Ureter (tissue), 1 donor: ENCODE measurements around the gene RPS2. TPM values are rescaled to one million over a fixed set of nuclear protein-coding genes. Genes with fewer than 3 reads are reported as not detected.

Source experiments
- DNase-seq: peaks from one replicate; pipeline ENCODE4 v3.0.0-alpha.2; 2020; ENCODE audit warnings: low spot score
- total RNA-seq: library from RNA; stranded (reverse); gene quantifications from one replicate; pipeline ENCODE4 v1.2.4, GENCODE V29; 2023
- donor health status: DM: yes; HTN: yes; CAD: no.

Gene RPS2
- total RNA-seq, 1 donor from 2014 or later, result 2,737 TPM

GRCh38 chr16:1981398-1981836 lies 16.8 kb upstream of the RPS2 start, which contains the start of gene NOXO1:
Gene NOXO1 (minus strand): TSS chr16:1981469. CDS start chr16:1981179, 290 bp downstream.
- no peak for DNase-seq

DNA sequence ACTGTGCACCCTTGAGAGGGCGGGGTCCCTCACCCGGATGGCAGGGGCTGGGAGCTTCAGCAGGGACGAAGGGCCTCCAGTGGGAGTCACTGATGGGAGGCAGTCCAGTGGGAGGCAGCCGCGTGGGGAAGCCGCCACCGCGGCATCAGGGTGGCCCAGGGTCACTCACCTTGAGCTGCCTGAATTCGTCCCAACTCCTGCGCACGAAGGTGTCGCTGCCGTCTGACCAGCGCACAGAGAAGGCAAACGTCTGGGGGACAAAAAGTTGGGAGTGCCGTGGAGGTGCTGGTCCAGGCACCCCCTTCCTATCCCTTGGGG lies 16.1 kb upstream of the RPS2 start:
- DNase-seq, result no peak

DNA sequence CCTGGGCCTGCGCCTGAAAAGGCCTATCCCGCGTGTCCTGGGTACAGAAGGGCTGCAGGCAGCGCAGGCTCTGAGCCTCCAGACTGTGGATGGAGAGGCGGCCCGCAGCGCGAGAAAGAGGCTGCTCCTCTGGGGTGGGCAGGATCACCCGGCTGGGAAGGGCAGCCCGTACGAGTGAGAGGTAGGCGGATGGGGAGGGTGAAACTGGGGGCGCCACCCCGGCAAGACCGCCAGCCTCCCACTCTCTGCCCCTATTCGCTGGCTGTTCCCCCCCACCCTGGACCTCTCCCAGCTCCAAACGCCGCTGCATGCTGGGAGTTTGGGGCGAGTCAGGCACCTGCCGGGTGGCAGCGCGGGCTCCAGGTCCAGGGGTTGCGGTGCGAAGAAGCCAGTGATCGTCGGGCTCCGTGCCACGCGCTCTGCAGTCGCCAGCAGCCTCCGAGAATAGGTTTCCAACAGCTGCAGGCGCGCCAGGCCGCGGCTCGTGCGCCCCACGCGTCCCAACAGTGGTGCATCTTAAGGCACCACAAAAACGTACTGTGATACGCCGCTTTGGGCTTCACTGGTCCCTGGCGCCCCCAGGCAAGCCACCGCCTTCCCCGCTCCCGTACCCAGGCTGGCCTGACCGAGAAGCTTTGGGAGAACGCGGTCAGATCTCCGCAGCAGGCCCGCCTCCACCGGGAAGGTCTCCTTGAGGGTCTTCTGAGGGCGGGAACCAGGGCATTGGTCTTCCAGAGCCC lies 15.6 kb upstream of the RPS2 start:
- DNase-seq, result no peak

DNA sequence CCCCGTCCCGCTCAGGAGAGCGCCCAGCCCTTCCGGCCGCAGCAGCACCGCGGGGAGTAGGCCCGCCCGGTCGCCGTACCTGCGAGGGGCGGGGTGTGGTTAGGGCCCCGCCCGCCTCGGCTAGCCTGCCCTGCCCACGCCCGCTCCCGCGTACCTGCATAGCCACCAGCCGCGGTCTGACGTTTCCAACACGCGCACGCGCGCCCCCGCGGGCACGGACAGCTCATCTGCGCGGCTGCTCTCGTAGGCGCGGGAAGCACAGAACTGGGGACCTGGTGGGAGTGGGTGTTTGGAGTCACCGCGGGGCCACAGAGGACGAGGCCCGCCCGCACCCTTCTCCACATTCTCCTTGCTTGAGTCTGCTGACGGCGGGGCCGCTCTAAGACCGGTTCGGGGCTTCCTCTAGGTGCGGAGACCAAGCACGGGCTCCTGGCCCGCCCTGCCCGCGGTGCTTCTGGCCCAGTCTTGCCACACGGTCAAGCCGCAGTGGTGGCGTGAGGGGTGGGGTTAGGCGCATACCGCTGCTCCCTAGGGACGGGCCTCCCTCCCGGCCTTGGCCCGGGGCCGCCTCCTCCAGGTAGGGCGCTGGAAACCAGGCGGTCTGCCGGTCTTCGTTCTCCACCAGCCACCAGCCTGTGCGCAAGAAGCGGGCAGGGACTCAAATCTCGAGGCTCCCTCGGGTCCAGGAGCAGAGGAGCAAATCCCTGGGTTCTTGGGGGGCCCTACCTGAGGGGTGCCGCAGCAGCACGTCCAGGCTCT lies 14.8 kb upstream of the RPS2 start:
- peak; percentile 80 for DNase-seq

DNA sequence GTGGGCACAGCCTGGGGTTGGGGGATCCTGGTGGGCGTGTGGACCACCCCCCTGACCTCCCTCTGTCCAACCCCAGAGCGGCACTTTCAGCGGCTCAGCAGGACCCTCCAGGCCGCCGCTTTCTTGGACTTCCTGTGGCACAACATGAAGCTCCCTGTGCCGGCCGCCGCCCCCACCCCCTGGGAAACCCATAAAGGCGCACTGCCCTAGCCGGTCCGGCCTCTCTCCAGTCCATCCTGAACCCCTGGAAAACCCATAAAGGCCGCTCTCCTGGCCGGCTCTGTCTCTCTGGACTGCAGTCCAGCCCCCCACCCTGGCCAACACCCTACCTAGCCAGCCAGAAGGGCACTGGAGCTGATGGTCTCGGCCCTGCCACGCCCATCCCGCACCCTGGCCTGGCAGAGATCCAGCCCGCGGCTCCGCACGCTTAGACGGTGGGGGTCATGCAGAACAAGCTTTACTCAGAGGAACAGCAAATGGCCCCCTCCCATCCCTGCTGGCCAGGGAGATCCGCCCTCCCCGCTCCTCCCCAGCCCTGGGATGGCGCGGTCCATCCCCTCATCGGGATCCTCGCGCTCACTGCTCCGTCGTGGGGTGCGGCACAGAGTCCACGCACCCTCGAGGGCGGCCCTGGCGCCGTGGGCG lies 14.0 kb upstream of the RPS2 start:
- no peak for DNase-seq

GRCh38 chr16:1977875-1978268 lies 13.2 kb upstream of the RPS2 start:
- DNase-seq, result no peak

GRCh38 chr16:1976951-1977874 lies 12.6 kb upstream of the RPS2 start:
- DNase-seq, result no peak

DNA sequence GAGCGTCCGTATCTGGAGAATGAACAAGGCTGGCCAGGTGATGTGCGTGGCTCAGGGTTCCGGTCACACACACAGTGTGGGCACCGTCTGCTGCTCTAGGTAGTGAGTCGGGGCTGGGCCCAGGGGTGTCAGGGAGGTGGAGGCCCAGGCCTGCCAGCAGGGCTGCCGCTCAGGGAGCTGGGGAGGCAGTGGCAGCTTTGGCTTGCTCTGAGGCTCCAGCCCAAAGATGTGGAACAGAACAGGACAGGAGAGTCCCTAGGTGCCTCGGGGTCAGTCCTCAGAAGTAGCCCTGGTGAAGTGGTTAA lies 11.5 kb upstream of the RPS2 start:
- no peak for DNase-seq

DNA sequence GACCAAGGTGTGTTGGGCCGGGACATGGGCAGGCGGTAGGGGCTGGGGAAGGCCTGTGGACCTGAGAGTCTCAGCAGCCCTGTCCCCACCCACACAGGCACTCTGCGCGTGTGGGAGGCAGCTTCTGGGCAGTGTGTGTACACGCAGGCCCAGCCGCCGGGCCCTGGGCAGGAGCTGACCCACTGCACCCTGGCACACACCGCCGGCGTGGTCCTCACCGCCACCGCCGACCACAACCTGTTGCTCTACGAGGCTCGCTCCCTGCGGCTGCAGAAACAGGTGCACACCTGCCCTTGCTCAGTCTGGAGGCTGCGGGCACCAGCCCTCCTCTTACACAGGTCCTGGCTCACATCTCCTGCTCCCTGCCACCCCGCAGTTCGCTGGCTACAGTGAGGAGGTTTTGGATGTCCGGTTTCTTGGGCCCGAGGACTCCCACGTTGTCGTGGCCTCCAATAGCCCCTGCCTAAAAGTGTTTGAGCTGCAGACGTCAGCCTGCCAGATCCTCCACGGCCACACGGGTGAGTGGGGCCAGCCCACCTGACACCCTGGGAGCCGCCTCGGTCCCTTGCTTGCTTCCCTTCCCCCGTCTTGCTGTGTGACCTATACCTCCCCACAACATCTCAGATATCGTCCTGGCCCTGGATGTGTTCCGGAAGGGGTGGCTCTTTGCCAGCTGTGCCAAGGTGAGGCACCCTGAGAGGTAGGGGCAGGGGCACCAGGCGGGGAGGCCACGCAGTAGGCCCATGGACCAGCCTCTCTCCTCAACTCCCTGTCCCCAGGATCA lies 11.0 kb upstream of the RPS2 start:
- DNase-seq, result no peak

DNA sequence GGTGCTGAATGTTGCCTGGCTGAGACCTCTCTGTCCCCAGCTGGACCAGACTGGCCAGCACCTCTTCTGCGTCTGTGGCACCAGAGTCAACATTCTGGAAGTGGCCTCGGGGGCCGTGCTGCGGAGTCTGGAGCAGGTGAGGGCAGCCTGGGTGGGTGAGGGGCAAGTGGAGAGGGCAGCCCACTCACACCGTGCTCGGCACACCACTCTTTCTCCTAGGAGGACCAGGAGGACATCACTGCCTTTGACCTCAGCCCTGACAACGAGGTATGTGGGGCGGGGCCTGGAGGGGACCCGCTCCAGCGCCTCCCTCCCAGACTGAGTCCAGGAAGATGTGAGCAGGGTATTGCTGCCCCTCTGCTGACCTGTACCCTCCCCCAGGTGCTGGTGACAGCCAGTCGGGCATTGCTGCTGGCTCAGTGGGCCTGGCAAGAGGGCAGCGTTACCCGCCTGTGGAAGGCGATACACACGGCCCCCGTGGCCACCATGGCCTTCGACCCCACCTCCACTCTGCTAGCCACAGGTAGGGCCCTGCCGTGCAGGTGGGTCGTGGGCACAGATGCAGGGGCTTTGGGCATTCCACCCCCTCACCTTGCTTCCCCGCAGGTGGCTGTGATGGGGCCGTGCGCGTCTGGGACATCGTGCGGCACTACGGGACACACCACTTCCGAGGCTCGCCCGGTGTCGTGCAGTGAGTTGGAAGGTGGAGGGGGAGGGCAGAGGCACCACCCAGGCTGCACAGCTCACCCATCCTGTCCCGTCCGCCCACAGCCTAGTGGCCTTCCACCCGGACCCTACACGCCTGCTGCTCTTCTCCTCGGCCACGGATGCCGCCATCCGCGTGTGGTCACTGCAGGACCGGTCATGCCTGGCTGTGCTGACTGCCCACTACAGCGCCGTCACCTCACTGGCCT lies 9.8 kb upstream of the RPS2 start:
- DNase-seq, result no peak

- no peak for DNase-seq
These were observed 9.0 kb upstream of the RPS2 start for GRCh38 chr16:1973461-1974156.

DNA sequence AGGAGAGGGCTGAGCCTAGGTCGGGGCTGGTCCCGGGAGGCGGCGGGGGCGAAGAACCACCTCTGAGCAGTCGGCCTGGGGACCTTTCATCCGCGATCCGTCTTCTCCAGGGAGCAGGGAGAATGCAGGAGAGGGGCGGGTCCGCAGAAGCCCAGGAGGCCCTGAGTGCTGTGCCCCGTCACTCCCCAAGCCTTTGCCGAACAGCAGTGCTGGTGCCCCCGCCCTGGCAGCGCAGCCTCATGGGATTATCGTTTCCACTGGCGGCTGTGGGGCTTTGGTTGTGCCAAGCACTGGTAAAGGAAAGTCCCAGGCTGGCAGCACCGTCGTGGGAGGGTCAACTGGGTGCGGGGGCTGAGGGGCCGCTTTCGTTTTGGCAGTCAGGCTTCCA lies 7.9 kb upstream of the RPS2 start:
- DNase-seq, result no peak

- peak; percentile 96 for DNase-seq
These were observed 7.3 kb upstream of the RPS2 start, which contains the start of gene TBL3 for GRCh38 chr16:1971796-1972489. Gene TBL3 (plus strand): TSS chr16:1972053. CDS start chr16:1972165, 112 bp downstream.

DNA sequence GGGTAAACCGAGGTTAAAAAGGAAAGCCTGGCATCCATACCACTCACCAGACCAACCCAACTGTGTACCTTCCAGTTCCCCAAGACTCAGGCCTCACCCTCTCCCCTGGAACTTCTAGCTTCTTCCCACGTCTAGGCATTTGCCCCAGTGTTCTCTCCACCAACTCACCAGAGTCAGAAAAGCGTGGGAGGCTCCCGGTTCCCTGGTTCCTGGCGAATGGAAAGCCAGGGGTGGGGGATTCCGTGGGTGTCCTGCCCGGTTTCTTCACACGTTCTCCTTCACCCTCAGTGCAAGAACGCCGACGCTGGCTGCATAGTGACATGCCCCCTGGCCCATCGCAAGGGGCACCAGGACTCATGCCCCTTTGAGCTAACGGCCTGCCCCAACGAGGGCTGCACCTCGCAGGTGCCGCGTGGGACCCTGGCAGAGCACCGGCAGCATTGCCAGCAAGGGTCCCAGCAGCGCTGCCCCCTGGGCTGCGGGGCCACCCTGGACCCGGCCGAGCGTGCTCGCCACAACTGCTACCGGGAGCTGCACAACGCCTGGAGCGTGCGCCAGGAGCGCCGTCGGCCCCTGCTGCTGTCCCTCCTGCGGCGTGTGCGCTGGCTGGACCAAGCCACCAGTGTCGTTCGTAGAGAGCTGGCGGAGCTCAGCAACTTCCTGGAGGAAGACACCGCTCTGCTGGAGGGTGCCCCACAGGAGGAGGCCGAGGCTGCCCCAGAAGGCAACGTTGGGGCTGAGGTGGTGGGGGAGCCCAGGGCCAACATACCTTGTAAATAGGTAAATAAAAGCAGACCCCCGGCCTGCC lies 3.7 kb upstream of the RPS2 start:
- DNase-seq, result no peak

DNA sequence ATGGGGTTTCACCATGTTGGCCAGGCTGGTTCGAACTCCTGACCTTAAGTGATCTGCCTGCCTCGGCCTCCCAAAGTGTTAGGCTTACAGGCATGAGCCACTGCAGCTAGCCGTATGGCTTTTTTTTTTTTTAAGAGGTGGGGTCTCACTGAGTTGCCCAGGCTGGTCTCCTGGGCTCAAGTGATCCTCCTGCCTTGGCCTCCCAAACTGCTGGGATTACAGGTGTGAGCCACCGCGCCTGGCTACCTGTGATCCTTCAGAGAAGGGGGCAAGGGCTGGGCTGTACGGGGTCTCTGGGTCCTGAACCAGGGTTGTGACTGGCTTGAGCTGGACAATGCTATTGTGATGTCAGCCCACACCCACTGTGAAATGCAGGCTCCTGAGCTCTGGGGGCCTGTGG lies 1.8 kb upstream of the RPS2 start, which contains the start of gene RNF151:
Gene RNF151 (plus strand): TSS at position 397 of the 400 bp plus-strand sequence. CDS start 26 bp downstream, outside the sequence.
- no peak for DNase-seq

- DNase-seq, result no peak
These were observed 873 bp upstream of the RPS2 start for GRCh38 chr16:1965396-1966001.

DNA sequence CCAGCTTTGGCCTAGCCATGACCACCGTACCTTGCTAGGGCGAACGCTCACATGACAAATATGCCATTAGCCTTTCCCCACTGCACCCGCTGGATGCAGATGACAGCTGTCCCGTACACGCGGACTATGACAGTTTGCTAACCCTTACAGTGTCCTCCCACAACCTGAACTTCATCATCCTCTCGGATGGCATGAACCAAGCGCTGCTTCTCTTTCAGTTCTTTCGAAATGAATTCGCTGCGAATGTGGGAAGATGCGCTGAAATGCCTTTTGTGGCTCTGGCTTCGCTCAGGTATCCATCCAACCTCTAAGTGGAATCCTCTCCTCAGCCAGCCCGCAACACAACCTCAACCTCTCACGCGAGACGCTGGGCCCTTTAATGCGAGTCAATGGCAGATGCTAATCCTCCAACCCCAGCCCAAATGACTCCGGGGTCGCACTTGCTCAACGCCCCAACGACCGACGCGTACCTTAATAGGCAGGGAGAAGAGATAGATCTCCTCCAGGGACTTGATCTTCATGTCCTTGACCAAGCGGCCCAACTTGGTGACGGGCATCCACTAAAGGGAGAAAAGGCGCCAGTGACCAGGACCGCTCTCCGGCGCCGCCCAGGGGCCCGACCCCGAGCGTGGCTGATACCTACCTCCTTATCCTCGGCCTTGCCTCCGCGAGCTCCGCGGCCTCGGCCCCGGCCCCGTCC lies 670 bp downstream of the RPS2 start:
- no peak for DNase-seq
